Erythroblast (primary cell): ENCODE results near the gene ULBP1.
"Not testable (repeated sequence)": the region's sequence is repeated elsewhere in the genome, so short reads cannot be mapped to it uniquely, and the experiment has no call there.

Experiments
- DNase-seq, 2 experiments: peaks; one replicate each; lab custom pipeline; 2025; lab: John Stamatoyannopoulos, UW
- GATA1 ChIP-seq: IDR thresholded peaks from 2 replicates; pipeline ENCODE4 v1.6.1; 2011; ENCODE audit warnings: low read depth, mild to moderate bottlenecking, control low read depth, low read length, moderate library complexity
- POLR2A ChIP-seq: IDR thresholded peaks from 2 replicates; pipeline ENCODE4 v1.6.1; 2011; ENCODE audit warnings: mild to moderate bottlenecking, low read length

The ULBP1 gene

DNA sequence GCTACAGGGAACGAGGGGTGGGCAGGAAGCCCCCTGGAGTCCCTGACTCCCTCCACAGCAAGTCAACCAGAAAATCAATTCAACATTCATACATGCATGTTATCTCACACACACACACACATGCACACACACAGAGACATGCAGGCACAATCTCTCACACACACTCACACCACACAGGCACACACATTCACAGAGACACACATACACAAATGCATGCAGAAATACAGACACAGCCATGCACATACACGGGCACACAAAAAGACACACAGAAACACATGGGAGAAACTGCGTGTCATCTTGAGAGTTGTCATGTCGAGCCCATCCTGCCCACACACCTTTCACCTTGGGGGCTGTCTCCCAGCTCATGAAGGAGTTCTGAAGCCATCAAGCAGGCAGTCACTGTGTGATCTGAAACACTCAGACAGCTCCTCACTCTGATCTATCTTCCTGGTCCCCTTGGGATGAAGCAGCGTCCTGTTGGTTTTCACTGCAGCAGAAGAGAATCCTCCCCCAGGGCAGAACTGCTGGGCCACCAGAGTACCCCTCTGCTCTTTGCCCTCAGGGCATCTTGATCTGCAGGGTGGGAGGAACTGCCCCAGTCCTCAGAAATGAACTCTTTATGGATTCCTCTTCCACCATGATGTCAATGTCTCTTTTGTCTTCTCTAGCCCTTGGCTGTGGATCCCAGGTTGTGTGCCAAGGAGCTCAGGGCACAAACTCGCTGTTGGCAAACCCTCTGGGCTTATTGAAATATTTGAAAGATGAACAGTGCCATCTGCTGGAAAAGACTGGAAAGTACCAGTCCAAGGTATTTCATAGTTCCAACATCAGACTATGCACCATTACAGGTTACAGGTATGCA is 52.8 kb downstream of the ULBP1 start:
- peak; percentile 52 to 75 for DNase-seq
- TF ChIP-seq POLR2A (no peak), GATA1 (no peak)

DNA sequence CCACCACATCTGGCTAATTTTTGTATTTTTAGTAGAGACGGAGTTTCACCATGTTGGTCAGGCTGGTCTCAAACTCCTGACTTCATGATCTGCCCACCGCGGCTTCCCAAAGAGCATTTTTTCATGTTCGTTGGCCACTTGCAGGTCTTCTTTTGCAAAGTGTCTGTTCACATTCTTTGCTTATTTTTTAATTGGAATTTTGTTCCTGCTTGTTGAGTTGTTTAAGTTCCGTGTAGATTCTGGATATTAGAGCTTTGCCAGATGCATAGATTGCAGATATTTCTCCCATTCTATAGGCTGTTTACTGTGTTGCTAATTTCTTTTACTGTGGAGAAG is 53.4 kb downstream of the ULBP1 start:
- DNase-seq: not testable (repeated sequence)

DNA sequence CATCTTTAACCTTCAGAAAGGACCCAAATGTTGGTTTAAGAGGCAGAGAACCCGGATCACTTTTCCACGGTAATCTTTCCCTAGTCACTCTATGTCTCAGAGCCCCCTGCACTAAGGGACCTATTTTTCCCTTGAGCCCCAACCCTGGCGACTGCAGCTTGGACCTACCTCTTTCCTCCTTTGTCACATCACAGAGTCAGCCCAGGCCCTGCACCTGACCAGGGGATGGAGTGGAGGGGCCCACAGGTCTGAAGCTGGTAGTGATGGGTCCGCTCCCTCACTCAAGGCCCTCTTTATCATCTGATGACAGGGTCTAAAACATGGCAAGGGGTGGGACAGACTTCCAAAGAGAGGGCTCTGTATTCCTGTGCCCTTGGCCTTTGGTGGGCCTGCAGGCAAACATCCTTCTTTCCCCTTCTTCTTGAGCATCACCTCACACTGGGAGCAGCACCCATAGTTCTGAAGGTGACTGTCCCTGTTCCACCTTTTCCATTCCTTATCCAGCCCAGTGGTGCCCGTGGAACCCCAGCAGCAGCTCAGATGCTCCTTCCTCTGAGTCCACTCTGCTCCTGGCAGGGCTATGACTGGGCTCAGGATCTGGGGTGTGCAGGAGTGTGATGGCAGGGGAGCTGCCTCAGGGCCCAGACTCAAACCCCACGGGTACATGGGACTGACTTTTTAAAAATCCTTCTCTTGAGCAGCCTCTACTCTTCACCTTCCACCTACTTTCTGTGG is 55.3 kb downstream of the ULBP1 start:
- TF ChIP-seq POLR2A (no peak), GATA1 (no peak)

DNA sequence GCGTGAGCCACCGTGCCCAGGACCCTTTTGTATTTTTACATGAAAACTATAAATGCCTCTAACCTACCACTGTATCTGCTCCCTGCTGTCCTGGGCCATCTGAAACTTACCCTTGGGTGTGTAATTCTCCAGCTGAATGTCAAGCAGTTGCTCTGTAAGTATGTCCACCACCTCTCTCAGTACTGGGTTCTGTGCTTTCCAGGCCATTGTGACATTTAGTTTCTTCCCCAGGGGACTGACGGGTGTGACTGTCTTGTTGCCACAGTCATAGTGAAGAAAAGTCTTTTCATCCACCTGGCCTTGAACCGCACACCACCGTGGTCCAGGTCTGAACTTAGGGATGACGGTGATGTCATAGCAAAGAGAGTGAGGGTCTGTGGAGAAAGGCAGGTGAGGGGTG is 58.1 kb downstream of the ULBP1 start:
- not testable (repeated sequence) for DNase-seq

More for the DNA sequence above, 55.3 kb downstream of the ULBP1 start:
- no peak for DNase-seq
